ENCODE measurements around the gene RRP8.
A peak's percentile ranks its signal among the peaks of the same experiment; 100 is the strongest.

Gene RRP8

DNA sequence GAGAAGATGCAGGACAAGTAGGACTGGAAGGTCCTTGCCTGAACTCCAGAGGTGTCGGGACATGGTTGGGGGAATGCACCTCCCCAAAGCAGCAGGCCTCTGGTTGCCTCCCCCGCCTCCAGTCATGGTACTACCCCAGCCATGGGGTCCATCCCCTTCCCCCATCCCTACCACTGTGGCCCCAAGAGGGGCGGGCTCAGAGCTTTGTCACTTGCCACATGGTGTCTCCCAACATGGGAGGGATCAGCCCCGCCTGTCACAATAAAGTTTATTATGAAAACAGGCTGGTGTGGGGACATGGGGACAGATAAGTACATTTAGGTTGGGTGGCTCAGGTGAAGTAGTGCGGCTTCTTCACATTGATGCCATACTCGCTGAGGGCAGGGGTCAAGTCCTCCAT lies 7.2 kb upstream of the RRP8 start:
- Histone ChIP-seq H3K27me3 (no peaks in the 10 kb centered on the region), H4K20me1 (peaks cover 7 to 49% (median 27%) of the 10 kb centered on the region in 11 experiments; a peak in 16 of 22 replicates), H3K9ac (peak overlapping the region; percentile 89 to 96 (median 94); a peak in 21 of 22 replicates), H3K36me3 (peaks cover 44 to 70% (median 58%) of the 10 kb centered on the region in 11 experiments), H3K9me3 (replicated peaks in 1 of 11) (no peaks in the 10 kb centered on the region), H3K27ac (peak overlapping the region in 3 of 11 experiments; percentile 86 to 95 (median 91); a peak in 3 of 22 replicates), H3K4me2 (peak overlapping the region; percentile 88 to 97 (median 92)), H3K4me3 (peak overlapping the region; percentile 81 to 97 (median 92); a peak in 19 of 20 replicates), H3K4me1 (peaks cover 48 to 89% (median 56%) of the 10 kb centered on the region in 10 experiments)
- TF ChIP-seq Cebpa-rat (IDR thresholded peaks at IDR 0.05), result no peak

DNA sequence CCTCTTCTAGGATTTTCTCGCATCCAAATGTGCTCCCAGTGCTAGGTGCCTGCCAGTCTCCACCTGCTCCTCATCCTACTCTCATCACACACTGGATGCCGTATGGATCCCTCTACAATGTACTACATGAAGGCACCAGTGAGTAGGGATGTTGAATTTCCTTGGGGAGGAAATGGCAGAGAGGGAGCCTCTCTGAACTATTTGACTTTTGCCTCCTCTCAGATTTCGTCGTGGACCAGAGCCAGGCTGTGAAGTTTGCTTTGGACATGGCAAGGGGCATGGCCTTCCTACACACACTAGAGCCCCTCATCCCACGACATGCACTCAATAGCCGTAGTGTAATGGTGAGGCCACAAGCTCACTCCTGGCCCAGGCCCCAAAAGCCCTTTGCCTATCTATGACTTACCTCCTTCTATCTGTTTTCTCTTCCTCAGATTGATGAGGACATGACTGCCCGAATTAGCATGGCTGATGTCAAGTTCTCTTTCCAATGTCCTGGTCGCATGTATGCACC lies 6.1 kb upstream of the RRP8 start:
- Histone ChIP-seq H3K36me3 (peaks cover 35 to 61% (median 47%) of the 10 kb centered on the region in 11 experiments), H3K27ac (no peak overlapping the region), H3K4me3 (no peak overlapping the region), H3K9me3 (replicated peaks in 1 of 11) (no peaks in the 10 kb centered on the region), H3K4me2 (peak overlapping the region in 2 of 11 experiments; percentile 20 to 96; a peak in 4 of 22 replicates), H3K9ac (peak overlapping the region in 1 of 11 experiments; percentile 94; a peak in 1 of 22 replicates), H4K20me1 (peaks cover 7 to 56% (median 30%) of the 10 kb centered on the region in 11 experiments; a peak in 16 of 22 replicates), H3K27me3 (no peaks in the 10 kb centered on the region), H3K4me1 (peaks cover 58 to 89% (median 66%) of the 10 kb centered on the region in 10 experiments)
- TF ChIP-seq Cebpa-rat (IDR thresholded peaks at IDR 0.05), result no peak

DNA sequence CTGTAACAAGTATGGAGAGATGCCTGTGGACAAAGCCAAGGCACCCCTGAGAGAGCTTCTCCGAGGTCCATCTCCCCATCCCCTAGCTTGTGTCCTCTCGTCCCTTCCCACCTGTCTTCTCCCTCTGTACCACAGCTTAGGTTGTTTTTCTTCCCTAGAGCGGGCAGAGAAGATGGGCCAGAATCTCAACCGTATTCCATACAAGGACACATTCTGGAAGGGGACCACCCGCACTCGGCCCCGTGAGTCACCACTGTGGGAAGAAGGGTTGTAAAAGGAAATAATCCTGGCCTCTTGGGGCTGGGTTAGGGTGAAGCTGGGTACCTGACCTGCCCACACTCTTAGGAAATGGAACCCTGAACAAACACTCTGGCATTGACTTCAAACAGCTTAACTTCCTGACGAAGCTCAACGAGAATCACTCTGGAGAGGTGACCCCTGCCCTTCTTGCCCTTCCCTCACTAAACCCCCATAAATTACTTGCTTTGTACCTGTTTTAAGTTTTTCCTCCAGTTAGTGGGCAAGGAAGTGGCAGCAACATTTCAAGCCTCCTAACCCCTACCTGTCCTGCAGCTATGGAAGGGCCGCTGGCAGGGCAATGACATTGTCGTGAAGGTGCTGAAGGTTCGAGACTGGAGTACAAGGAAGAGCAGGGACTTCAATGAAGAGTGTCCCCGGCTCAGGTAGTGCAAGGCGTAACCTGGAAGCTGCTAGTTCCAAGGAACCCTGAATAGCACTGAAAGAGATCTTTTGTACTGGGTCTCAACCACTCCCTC lies 5.5 kb upstream of the RRP8 start:
- TF ChIP-seq Cebpa-rat (IDR thresholded peaks at IDR 0.05), result no peak
- peak overlapping the region in 2 of 11 experiments; percentile 25 to 42; a peak in 3 of 22 replicates for H3K9ac ChIP-seq
- H3K27ac ChIP-seq, result no peak overlapping the region
- H3K4me1 ChIP-seq, result peaks cover 61 to 84% (median 69%) of the 10 kb centered on the region in 10 experiments
- H3K9me3 ChIP-seq (replicated peaks in 1 of 11), result no peaks in the 10 kb centered on the region
- H4K20me1 ChIP-seq, result peaks cover 7 to 59% (median 31%) of the 10 kb centered on the region in 11 experiments; a peak in 16 of 22 replicates
- no peak overlapping the region for H3K4me3 ChIP-seq
- no peaks in the 10 kb centered on the region for H3K27me3 ChIP-seq
- H3K36me3 ChIP-seq, result peaks cover 35 to 55% (median 42%) of the 10 kb centered on the region in 11 experiments
- H3K4me2 ChIP-seq, result peak overlapping the region in 2 of 11 experiments; percentile 94 to 98; a peak in 4 of 22 replicates

DNA sequence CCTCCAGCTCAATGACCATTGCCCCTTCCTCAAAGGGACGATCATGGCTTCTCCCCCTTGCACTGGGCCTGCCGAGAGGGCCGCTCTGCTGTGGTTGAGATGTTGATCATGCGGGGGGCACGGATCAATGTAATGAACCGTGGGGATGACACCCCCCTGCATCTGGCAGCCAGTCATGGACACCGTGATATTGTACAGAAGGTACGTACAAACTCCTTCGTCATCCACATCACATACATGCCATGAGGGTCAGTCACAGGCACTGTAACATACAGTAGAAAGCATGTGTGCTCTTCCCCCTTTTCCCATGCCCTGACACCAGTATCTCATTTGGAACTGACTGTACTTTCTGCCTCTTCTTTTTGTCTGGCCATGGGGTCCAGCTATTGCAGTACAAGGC lies 4.6 kb upstream of the RRP8 start:
- H3K9me3 ChIP-seq (replicated peaks in 1 of 11), result no peaks in the 10 kb centered on the region
- peaks cover 35 to 48% (median 42%) of the 10 kb centered on the region in 11 experiments for H3K36me3 ChIP-seq
- H3K4me3 ChIP-seq, result peak overlapping the region in 1 of 10 experiments; percentile 93; a peak in 1 of 20 replicates
- H3K4me1 ChIP-seq, result peaks cover 55 to 75% (median 61%) of the 10 kb centered on the region in 10 experiments
- TF ChIP-seq Cebpa-rat (IDR thresholded peaks at IDR 0.05), result no peak
- H3K27ac ChIP-seq, result peak overlapping the region in 1 of 11 experiments; percentile 83; a peak in 2 of 22 replicates
- H3K4me2 ChIP-seq, result peak overlapping the region in 10 of 11 experiments; percentile 81 to 98 (median 94); a peak in 18 of 22 replicates
- H3K9ac ChIP-seq, result peak overlapping the region in 3 of 11 experiments; percentile 16 to 42 (median 23); a peak in 4 of 22 replicates
- no peaks in the 10 kb centered on the region for H3K27me3 ChIP-seq
- H4K20me1 ChIP-seq, result peaks cover 7 to 60% (median 31%) of the 10 kb centered on the region in 11 experiments; a peak in 17 of 22 replicates

DNA sequence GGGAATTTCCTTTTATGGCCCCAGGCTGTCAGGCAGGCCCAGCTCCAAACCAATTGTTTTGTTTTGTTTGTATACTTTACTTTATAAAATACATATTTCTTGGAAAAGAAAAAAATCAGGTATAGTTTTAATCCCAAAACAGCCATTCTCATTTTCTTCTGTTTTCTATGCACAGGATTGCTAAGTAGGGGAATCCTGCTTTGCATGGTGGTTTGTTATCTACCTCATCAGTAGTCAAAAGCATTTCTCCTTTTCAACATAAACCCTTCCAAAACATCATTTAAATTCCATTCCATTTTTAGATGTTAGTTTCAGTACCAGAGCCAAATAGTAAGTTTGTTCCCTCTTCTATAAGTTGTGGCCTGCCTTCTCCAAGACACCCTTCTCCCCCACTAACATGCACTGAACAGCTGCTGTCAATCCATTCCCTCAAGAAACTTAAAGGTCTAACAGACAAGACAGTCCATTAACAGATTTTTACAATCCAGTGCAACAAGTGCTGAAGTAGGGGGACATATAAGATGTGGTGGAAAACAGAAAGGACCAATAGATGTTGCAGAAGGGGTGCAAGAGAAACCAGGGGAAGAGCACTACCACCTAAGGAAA lies 3.9 kb upstream of the RRP8 start:
- peak overlapping the region; percentile 81 to 98 (median 94) for H3K4me2 ChIP-seq
- peak overlapping the region in 8 of 11 experiments; percentile 8 to 83 (median 48); a peak in 8 of 22 replicates for H3K27ac ChIP-seq
- no peaks in the 10 kb centered on the region for H3K27me3 ChIP-seq
- H3K9me3 ChIP-seq (replicated peaks in 1 of 11), result no peaks in the 10 kb centered on the region
- peak overlapping the region in 5 of 10 experiments; percentile 0 to 96 (median 91); a peak in 6 of 20 replicates for H3K4me3 ChIP-seq
- peaks cover 55 to 72% (median 59%) of the 10 kb centered on the region in 10 experiments for H3K4me1 ChIP-seq
- H3K36me3 ChIP-seq, result peaks cover 35 to 48% (median 42%) of the 10 kb centered on the region in 11 experiments
- H4K20me1 ChIP-seq, result peaks cover 9 to 67% (median 35%) of the 10 kb centered on the region in 11 experiments; a peak in 18 of 22 replicates
- H3K9ac ChIP-seq, result peak overlapping the region in 9 of 11 experiments; percentile 18 to 49 (median 39); a peak in 13 of 22 replicates
- no peak for TF ChIP-seq Cebpa-rat (IDR thresholded peaks at IDR 0.05)

DNA sequence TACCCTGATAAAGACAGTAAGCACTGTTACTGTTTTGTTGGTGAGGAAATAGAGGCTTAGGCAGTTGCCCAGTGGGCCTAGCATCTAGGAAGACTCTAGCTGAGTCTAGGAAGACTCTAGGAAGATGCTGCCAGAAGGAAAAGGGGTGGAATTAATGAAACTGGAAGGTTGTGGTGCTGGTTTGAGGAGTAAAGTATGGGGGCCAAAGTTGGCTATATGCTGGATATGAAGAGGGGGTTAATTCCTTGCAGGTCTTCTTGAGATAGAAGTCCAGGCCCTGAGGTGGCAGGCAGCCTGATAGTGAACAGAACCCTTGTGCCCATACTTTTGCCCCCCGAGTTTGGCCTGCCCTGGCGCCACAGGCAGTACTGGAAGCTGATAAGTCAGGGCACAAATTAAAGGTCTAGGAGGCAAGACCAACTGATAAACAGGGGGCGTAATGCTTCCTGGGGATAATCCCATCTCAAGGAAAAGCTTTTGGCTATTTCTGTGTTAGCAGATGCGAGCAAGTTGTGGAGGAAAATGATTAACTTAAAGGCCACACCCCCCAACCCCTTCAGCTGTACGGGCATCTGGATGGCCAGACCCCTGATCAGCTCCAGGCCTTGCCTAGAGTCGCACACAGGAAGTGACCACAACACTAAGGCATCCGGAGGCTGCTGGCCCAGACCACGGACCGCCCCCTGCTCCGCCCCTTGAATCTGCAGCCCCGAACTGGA lies 3.2 kb upstream of the RRP8 start:
- Histone ChIP-seq H3K27me3 (no peaks in the 10 kb centered on the region), H3K27ac (peak overlapping the region in 9 of 11 experiments; percentile 8 to 83 (median 52); a peak in 14 of 22 replicates), H3K4me2 (peak overlapping the region; percentile 81 to 98 (median 94)), H3K9me3 (replicated peaks in 1 of 11) (no peaks in the 10 kb centered on the region), H3K9ac (peak overlapping the region in 10 of 11 experiments; percentile 18 to 91 (median 40); a peak in 16 of 22 replicates), H3K36me3 (peaks cover 39 to 53% (median 45%) of the 10 kb centered on the region in 11 experiments), H3K4me1 (peaks cover 61 to 79% (median 66%) of the 10 kb centered on the region in 10 experiments), H3K4me3 (peak overlapping the region in 5 of 10 experiments; percentile 0 to 96 (median 91); a peak in 9 of 20 replicates), H4K20me1 (peaks cover 15 to 72% (median 40%) of the 10 kb centered on the region in 11 experiments; a peak in 19 of 22 replicates)
- TF ChIP-seq Cebpa-rat (IDR thresholded peaks at IDR 0.05), result no peak

DNA sequence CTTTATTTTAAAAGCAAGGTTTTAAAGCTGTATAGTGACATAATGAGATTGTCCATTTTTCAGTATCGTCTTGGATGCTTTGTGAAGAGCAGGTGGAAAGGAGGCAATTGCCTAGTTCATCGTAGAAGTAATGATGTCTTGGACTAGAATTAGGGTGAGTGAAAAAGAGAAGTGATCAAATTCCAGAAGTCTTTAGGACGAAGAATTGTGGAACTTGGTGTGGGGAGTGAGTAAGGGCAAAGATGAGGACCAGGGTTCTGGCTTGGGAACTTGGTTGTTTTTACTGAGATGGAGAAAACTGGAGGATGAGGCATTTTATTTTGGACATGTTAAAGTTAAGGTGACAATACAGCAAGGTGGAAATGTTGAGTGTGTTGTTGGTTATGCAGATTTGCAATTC lies 1.4 kb upstream of the RRP8 start:
- H3K27me3 ChIP-seq, result no peaks in the 10 kb centered on the region
- no peak for TF ChIP-seq Cebpa-rat (IDR thresholded peaks at IDR 0.05)
- peak overlapping the region; percentile 80 to 94 (median 90) for H3K9ac ChIP-seq
- peaks cover 42 to 57% (median 46%) of the 10 kb centered on the region in 11 experiments for H3K36me3 ChIP-seq
- H3K4me3 ChIP-seq, result peak overlapping the region; percentile 81 to 96 (median 88)
- H3K27ac ChIP-seq, result peak overlapping the region in 7 of 11 experiments; percentile 70 to 88 (median 81); a peak in 12 of 22 replicates
- peaks cover 21 to 73% (median 37%) of the 10 kb centered on the region in 11 experiments; a peak in 20 of 22 replicates for H4K20me1 ChIP-seq
- peak overlapping the region; percentile 81 to 98 (median 94) for H3K4me2 ChIP-seq
- no peaks in the 10 kb centered on the region for H3K9me3 ChIP-seq (replicated peaks in 1 of 11)
- H3K4me1 ChIP-seq, result peaks cover 49 to 75% (median 60%) of the 10 kb centered on the region in 10 experiments
